A549 (cell line): Measurements from ENCODE around the gene PPBP. TPM values are rescaled to one million over a fixed set of nuclear protein-coding genes. Genes with fewer than 3 reads are reported as not detected.

ENCODE experiments used
- ATAC-seq, 2 experiments: fragments of 200-7000 bp in 1 of 2; fragments of >200 bp in 1 of 2; cut with Nextera tagmentation in 1 of 2; cut with Tn5 transposase in 1 of 2; 3 replicates each; pipeline versions ENCODE4 v1.8.0 to v1.9.1; 2018 to 2020; ENCODE audit warnings: mild to moderate bottlenecking in 1 of 2, moderate library complexity in 1 of 2
- CTCF ChIA-PET: fragments of 300-600 bp; sonication (Branson Sonifier 250); formaldehyde crosslinking; extraction: SDS; loops from one replicate; lab custom pipeline; 2021; ENCODE audit warnings: antibody characterized with exemption, inconsistent platforms; lab: Yijun Ruan, JAX
- POLR2A ChIA-PET: fragments of 350-600 bp; formaldehyde crosslinking; extraction: SDS; loops from one replicate; lab custom pipeline; 2021; ENCODE audit warnings: antibody characterized with exemption, inconsistent platforms; lab: Yijun Ruan, JAX
- DNase-seq, 2 experiments: peaks; one replicate each; pipeline versions ENCODE4 v3.0.0 to v3.0.0-alpha.2; 2011 to 2016; ENCODE audit warnings: low read depth in 1 of 2, low spot score in 1 of 2
- FAIRE-seq: peaks from 2 replicates; lab custom pipeline; 2011; peaks lifted over from hg19 to GRCh38; lab: Jason Lieb, UNC
- H3K27ac ChIP-seq, 2 experiments: fragments of >200 bp; sonication (Bioruptor Twin); formaldehyde crosslinking; 3 replicates each; pipeline ENCODE4 v1.5.1; 2016 to 2017
- H3K4me1 ChIP-seq: fragments of >200 bp; sonication (Bioruptor Twin); formaldehyde crosslinking; 3 replicates; pipeline ENCODE4 v1.6.1; 2016
- H3K4me2 ChIP-seq: fragments of >200 bp; sonication (Bioruptor Twin); formaldehyde crosslinking; 3 replicates; pipeline ENCODE4 v1.6.1; 2016
- H3K4me3 ChIP-seq: fragments of >200 bp; sonication (Bioruptor Twin); formaldehyde crosslinking; 3 replicates; pipeline ENCODE4 v1.5.1; 2016
- H3K9me3 ChIP-seq: fragments of >200 bp; sonication (Bioruptor Twin); formaldehyde crosslinking; 3 replicates; pipeline ENCODE4 v1.6.1; 2016
- BHLHE40 ChIP-seq: IDR thresholded peaks from 2 replicates; pipeline ENCODE4 v1.6.1; 2012; ENCODE audit warnings: low read depth, low read length, inconsistent platforms
- CBX2 ChIP-seq: fragments of 200-600 bp; sonication (generic); IDR thresholded peaks from 2 replicates; pipeline ENCODE4 v1.6.1; 2016; ENCODE audit warnings: low read depth, mild to moderate bottlenecking, borderline replicate concordance
- CEBPB ChIP-seq, 2 experiments: fragments of >200 bp in 1 of 2; sonication (Bioruptor Twin) in 1 of 2; formaldehyde crosslinking in 1 of 2; IDR thresholded peaks; 2 replicates each; pipeline ENCODE4 v1.6.1; 2012 to 2016
- EHMT2 ChIP-seq: fragments of 200-600 bp; sonication (generic); IDR thresholded peaks from 2 replicates; pipeline ENCODE4 v1.6.1; 2016; ENCODE audit warnings: antibody characterized with exemption, low read depth, mild to moderate bottlenecking, moderate library complexity
- EP300 ChIP-seq, 2 experiments: fragments of >200 bp; sonication (Bioruptor Twin); formaldehyde crosslinking; IDR thresholded peaks; 2 replicates in 1 of 2; 3 replicates in 1 of 2; pipeline ENCODE4 v1.6.1; 2016 to 2017
- ESRRA ChIP-seq: fragments of 150-350 bp; IDR thresholded peaks from 2 replicates; pipeline ENCODE4 v1.6.1; 2014; ENCODE audit warnings: mild to moderate bottlenecking, low read length, borderline replicate concordance
- FOSB ChIP-seq: fragments of 250-450 bp; sonication (Bioruptor Pico); IDR thresholded peaks from 2 replicates; pipeline ENCODE4 v1.5.0; 2020; ENCODE audit warnings: mild to moderate bottlenecking, moderate library complexity
- GATA3 ChIP-seq: IDR thresholded peaks from 2 replicates; pipeline ENCODE4 v1.6.1; 2012; ENCODE audit warnings: borderline replicate concordance
- HDAC2 ChIP-seq: fragments of 200-600 bp; sonication (generic); IDR thresholded peaks from 2 replicates; pipeline ENCODE4 v1.6.1; 2016
- HOXA7 ChIP-seq: fragments of 250-450 bp; sonication (Bioruptor Pico); IDR thresholded peaks from 2 replicates; pipeline ENCODE4 v1.5.0; 2020; ENCODE audit warnings: mild to moderate bottlenecking, moderate library complexity
- HOXB5 ChIP-seq: fragments of 250-450 bp; sonication (Bioruptor Pico); IDR thresholded peaks from 2 replicates; pipeline ENCODE4 v1.5.0; 2020; ENCODE audit warnings: mild to moderate bottlenecking, moderate library complexity
- JUNB ChIP-seq: fragments of >200 bp; sonication (Bioruptor Twin); formaldehyde crosslinking; IDR thresholded peaks from 2 replicates; pipeline ENCODE4 v1.6.1; 2016
- MAFK ChIP-seq: fragments of 450-650 bp; IDR thresholded peaks from 2 replicates; pipeline ENCODE4 v1.6.1; 2014; ENCODE audit not compliant: partially characterized antibody
- MAZ ChIP-seq: fragments of 150-350 bp; IDR thresholded peaks from 2 replicates; pipeline ENCODE4 v1.6.1; 2014; ENCODE audit warnings: antibody characterized with exemption, low read depth, low read length, borderline replicate concordance
- NPAS2 ChIP-seq: fragments of 250-450 bp; sonication (Bioruptor Pico); IDR thresholded peaks from 2 replicates; pipeline ENCODE4 v1.8.0; 2022; ENCODE audit warnings: mild to moderate bottlenecking, moderate library complexity, borderline replicate concordance
- NR3C1 ChIP-seq: fragments of >200 bp; sonication (Bioruptor Twin); formaldehyde crosslinking; IDR thresholded peaks from 3 replicates; pipeline ENCODE4 v1.6.1; 2017
- POLR2AphosphoS2 ChIP-seq: conservative IDR thresholded peaks from 2 replicates; pipeline ENCODE4 v1.6.1; 2012; ENCODE audit warnings: low read length, improper control_type of control experiment, inconsistent platforms
- RARB ChIP-seq: fragments of 250-450 bp; sonication (Bioruptor Pico); IDR thresholded peaks from 2 replicates; pipeline ENCODE4 v1.8.0; 2021; ENCODE audit warnings: mild to moderate bottlenecking, moderate library complexity
- RCOR1 ChIP-seq: fragments of 150-350 bp; IDR thresholded peaks from 2 replicates; pipeline ENCODE4 v1.6.1; 2014; ENCODE audit warnings: antibody characterized with exemption, low read length, low read depth
- RFX5 ChIP-seq: fragments of 450-650 bp; IDR thresholded peaks from 2 replicates; pipeline ENCODE4 v1.7.1; 2014; ENCODE audit warnings: antibody characterized with exemption, mild to moderate bottlenecking, moderate library complexity
- SREBF2 ChIP-seq: fragments of 450-650 bp; IDR thresholded peaks from 2 replicates; pipeline ENCODE4 v1.6.1; 2014; ENCODE audit warnings: mild to moderate bottlenecking, moderate library complexity
- TFCP2L1 ChIP-seq: fragments of 250-450 bp; sonication (Bioruptor Pico); IDR thresholded peaks from 2 replicates; pipeline ENCODE4 v1.5.0; 2021; ENCODE audit warnings: mild to moderate bottlenecking
- TP53 ChIP-seq: fragments of 250-450 bp; sonication (Bioruptor Pico); IDR thresholded peaks from 2 replicates; pipeline ENCODE4 v1.5.0; 2021; ENCODE audit warnings: mild to moderate bottlenecking, moderate library complexity
- ZNF302 ChIP-seq: fragments of 250-450 bp; sonication (Bioruptor Pico); IDR thresholded peaks from 2 replicates; pipeline ENCODE4 v1.9.0; 2021; ENCODE audit warnings: inconsistent platforms, mild to moderate bottlenecking, moderate library complexity
- WGBS: methylation state at CpG from one replicate; pipeline ENCODE4 v1.1.6; 2017; ENCODE audit errors: missing lambda C conversion rate; 5-methylcytosine and 5-hydroxymethylcytosine counted together
- polyA plus RNA-seq, 4 experiments: library from polyadenylated mRNA; depleted of rRNA in 3 of 4; stranded (reverse); fragments of >200 nt; fragmentation: RNase III in 1 of 4; extraction: RNeasy Plus Mini Kit Qiagen cat#74134 plus additional on column Dnase treatment in 1 of 4; gene quantifications; 2 replicates in 3 of 4; 3 replicates in 1 of 4; pipeline ENCODE4 v1.2.3, GENCODE V29; 2011 to 2017
- TF ChIP-seq, protein P1 (sequence below): fragments of 450-650 bp; IDR thresholded peaks from 2 replicates; pipeline ENCODE4 v1.6.1; 2014; ENCODE audit warnings: antibody characterized with exemption
- TF ChIP-seq, protein P2 (sequence below): fragments of >200 bp; sonication (Bioruptor Twin); formaldehyde crosslinking; IDR thresholded peaks from 3 replicates; pipeline ENCODE4 v1.5.1; 2016
- TF ChIP-seq, protein P3 (sequence below): fragments of 250-450 bp; sonication (Bioruptor Pico); IDR thresholded peaks from 2 replicates; pipeline ENCODE4 v1.5.0; 2020; ENCODE audit warnings: low read depth, mild to moderate bottlenecking, moderate library complexity
- TF ChIP-seq, protein P4 (sequence below): fragments of >200 bp; sonication (Bioruptor Twin); formaldehyde crosslinking; IDR thresholded peaks from 3 replicates; pipeline ENCODE4 v1.6.1; 2016

The PPBP gene
- polyA plus RNA-seq, 2 of the 4 experiments (the other 2 are of a cell fraction), result 0.16 to 0.35 TPM

DNA sequence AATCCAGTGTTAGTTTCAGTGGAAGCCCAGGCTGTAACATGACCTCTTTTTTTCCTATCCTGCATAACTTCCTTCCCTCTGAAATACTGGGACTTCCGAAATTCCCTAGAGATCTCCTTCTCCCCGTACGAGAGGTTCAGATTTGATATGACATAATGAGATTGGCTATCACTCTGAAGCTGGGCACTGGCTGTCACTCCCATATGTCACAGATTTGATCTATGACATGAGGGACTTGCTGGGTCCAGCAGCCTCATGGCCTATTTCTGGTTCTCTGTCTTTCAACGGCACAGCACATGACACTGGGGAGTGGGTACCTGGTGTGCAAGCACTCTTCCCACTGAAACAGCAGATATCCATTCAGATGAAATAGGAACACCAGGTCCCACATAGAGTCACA is 42.9 kb downstream of the PPBP start:
- H3K9me3 ChIP-seq, result no peaks in the 10 kb centered on the region
- H3K4me1 ChIP-seq, result no peaks in the 10 kb centered on the region
- H3K27ac ChIP-seq, result no peak overlapping the region
- CTCF ChIA-PET, result interaction anchor here (1.1 kb wide), 1 partner anchor 30 kb away, joined by 3 read pairs; no protein-coding TSS in a partner anchor
- DNase-seq, result no peak
- 91% methylated on average over 4 of the region's 4 CpGs for WGBS
- no peak overlapping the region for H3K4me3 ChIP-seq
- no peak overlapping the region for H3K4me2 ChIP-seq
- TF ChIP-seq EP300 (IDR thresholded peaks at IDR 0.05) (no peak), HOXA7 (CRISPR knock-in tag) (no peak), GATA3 (no peak), ESRRA (no peak), HOXB5 (CRISPR knock-in tag) (no peak), FOSB (CRISPR knock-in tag) (no peak)
- TF ChIP-seq, protein P1, sequence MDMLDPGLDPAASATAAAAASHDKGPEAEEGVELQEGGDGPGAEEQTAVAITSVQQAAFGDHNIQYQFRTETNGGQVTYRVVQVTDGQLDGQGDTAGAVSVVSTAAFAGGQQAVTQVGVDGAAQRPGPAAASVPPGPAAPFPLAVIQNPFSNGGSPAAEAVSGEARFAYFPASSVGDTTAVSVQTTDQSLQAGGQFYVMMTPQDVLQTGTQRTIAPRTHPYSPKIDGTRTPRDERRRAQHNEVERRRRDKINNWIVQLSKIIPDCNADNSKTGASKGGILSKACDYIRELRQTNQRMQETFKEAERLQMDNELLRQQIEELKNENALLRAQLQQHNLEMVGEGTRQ, result no peak
- ATAC-seq, result no peak
- FAIRE-seq, result no peak
- POLR2A ChIA-PET, result no interaction called here

DNA sequence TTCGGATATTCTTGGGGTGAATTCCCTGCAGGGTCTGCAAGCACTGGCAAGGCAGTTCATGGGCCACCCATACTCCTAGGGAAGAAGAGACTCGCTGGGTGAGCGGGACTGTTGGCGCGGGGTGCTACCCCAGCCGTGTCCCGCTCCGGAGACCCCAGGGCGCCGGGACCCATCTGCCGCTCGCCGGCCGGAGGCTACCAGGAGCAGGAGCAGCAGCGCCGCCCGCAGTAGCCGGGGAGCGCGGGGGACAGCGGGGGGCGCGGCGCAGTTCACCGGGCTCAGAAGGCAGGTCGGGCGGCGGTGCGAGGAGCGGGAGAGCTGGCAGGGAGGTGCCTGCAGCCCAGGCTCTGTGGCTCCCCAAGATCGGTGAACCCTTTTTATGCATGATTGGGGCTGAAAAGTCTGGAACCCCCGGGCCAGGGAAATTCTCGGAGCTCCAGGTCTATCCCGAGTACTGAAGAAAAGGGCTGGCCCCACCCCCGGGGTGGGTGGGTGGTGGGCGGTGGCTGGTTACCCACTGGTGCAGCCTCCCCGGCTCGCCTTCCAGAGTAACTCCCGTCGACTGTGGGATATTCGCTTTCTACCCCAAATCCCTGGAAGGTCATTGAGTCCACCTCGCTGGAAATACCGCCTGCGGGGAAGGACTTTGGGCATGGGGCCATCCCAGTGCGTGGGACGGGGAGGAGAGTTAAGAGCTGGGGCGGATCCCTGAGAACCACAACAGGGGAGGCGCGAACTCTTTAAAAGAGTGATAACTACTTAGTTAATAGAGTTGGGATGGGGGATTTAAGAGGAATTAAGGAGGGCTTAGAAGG is 43.7 kb downstream of the PPBP start:
- peak overlapping the region; percentile 49 for H3K4me3 ChIP-seq
- DNase-seq, result peak in 1 of 2 experiments; percentile 2
- POLR2A ChIA-PET, result no interaction called here
- peak overlapping the region; percentile 78 for H3K4me2 ChIP-seq
- WGBS, result 72% methylated on average over 25 of the region's 49 CpGs
- no peaks in the 10 kb centered on the region for H3K4me1 ChIP-seq
- H3K27ac ChIP-seq, result peak overlapping the region; percentile 58 to 74; a peak in 5 of 6 replicates
- CTCF ChIA-PET, result interaction anchor here (1.1 to 1.6 kb wide), 2 partner anchors 29 to 95 kb away, joined by 3 to 4 read pairs; partner anchors contain the start of gene CXCL3
- ATAC-seq, result peak; percentile 70 to 78
- no peaks in the 10 kb centered on the region for H3K9me3 ChIP-seq
- TF ChIP-seq BHLHE40 (no peak), HDAC2 (no peak), MAZ (no peak), POLR2AphosphoS2 (no peak), MAFK (no peak), NPAS2 (CRISPR knock-in tag) (no peak), ZNF302 (CRISPR knock-in tag) (no peak)
- TF ChIP-seq, all 56 proteins: peak for 0
- no peak for FAIRE-seq

DNA sequence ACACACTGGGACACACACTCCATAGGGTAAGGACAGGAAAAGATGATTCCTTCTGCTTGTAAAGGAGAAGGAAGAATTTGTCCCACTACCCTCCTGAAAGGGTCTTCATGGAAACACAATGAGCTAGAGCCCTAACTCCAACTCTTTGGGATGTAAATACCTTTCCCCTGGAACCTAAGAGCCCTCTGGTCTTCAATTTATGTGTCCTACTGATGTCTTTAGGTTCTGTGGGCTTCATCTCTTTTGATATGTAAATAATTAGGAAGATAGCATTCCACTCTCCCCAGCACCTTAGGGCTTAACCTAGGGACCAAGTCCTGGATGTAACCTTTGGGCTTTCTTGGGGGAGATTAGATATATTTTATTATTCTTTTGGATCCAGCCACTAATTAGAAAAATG is 44.4 kb downstream of the PPBP start:
- TF ChIP-seq, protein P2, sequence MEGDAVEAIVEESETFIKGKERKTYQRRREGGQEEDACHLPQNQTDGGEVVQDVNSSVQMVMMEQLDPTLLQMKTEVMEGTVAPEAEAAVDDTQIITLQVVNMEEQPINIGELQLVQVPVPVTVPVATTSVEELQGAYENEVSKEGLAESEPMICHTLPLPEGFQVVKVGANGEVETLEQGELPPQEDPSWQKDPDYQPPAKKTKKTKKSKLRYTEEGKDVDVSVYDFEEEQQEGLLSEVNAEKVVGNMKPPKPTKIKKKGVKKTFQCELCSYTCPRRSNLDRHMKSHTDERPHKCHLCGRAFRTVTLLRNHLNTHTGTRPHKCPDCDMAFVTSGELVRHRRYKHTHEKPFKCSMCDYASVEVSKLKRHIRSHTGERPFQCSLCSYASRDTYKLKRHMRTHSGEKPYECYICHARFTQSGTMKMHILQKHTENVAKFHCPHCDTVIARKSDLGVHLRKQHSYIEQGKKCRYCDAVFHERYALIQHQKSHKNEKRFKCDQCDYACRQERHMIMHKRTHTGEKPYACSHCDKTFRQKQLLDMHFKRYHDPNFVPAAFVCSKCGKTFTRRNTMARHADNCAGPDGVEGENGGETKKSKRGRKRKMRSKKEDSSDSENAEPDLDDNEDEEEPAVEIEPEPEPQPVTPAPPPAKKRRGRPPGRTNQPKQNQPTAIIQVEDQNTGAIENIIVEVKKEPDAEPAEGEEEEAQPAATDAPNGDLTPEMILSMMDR, result no peak
- TF ChIP-seq, protein P1, result no peak
- no peak for TF ChIP-seq RCOR1
- TF ChIP-seq, protein P3, sequence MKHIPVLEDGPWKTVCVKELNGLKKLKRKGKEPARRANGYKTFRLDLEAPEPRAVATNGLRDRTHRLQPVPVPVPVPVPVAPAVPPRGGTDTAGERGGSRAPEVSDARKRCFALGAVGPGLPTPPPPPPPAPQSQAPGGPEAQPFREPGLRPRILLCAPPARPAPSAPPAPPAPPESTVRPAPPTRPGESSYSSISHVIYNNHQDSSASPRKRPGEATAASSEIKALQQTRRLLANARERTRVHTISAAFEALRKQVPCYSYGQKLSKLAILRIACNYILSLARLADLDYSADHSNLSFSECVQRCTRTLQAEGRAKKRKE (CRISPR knock-in tag), result no peak
- TF ChIP-seq JUNB, result no peak
- TF ChIP-seq TP53 (CRISPR knock-in tag), result no peak
- TF ChIP-seq EHMT2, result no peak
- no peak for TF ChIP-seq RARB (CRISPR knock-in tag)
- TF ChIP-seq TFCP2L1 (CRISPR knock-in tag), result no peak
- TF ChIP-seq, protein P4, sequence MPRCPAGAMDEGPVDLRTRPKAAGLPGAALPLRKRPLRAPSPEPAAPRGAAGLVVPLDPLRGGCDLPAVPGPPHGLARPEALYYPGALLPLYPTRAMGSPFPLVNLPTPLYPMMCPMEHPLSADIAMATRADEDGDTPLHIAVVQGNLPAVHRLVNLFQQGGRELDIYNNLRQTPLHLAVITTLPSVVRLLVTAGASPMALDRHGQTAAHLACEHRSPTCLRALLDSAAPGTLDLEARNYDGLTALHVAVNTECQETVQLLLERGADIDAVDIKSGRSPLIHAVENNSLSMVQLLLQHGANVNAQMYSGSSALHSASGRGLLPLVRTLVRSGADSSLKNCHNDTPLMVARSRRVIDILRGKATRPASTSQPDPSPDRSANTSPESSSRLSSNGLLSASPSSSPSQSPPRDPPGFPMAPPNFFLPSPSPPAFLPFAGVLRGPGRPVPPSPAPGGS, result no peak
- TF ChIP-seq EP300 (IDR thresholded peaks at IDR 0.05), result no peak
- TF ChIP-seq CBX2, result no peak
- TF ChIP-seq CEBPB (IDR thresholded peaks at IDR 0.05), result no peak
- no peak for TF ChIP-seq NR3C1
- no peak for TF ChIP-seq RFX5
- TF ChIP-seq SREBF2, result no peak
- H3K27ac ChIP-seq, result no peak overlapping the region; a peak in 1 of 6 replicates
- H3K4me2 ChIP-seq, result peak overlapping the region; percentile 78
- CTCF ChIA-PET, result interaction anchor here (1.3 to 1.6 kb wide), 2 partner anchors 20 to 96 kb away, joined by 4 read pairs; partner anchors contain the start of gene CXCL3
- H3K4me1 ChIP-seq, result no peaks in the 10 kb centered on the region
- H3K4me3 ChIP-seq, result peak overlapping the region; percentile 49; the same call in 2 of the 3 replicates
- ATAC-seq (no peak), DNase-seq (no peak), FAIRE-seq (no peak)
- POLR2A ChIA-PET, result no interaction called here
- H3K9me3 ChIP-seq, result no peaks in the 10 kb centered on the region
